ENCODE results near the gene SMTNL2.
"Not testable (repeated sequence)": the region's sequence is repeated elsewhere in the genome, so short reads cannot be mapped to it uniquely, and the experiment has no call there.

The SMTNL2 gene

GRCh38 chr17:4622375-4622774, 38.0 kb downstream of the SMTNL2 start:
- TF ChIP-seq CTCF (IDR thresholded peaks at IDR 0.05; ENCODE audit: low read depth, low read length, missing control alignments): no peak
- H3K4me3 ChIP-seq (replicated peaks; ENCODE audit: low read depth, low read length): no peak overlapping the region
- DNase-seq (ENCODE audit: extremely low read depth, low read depth): no peak

GRCh38 chr17:4623249-4623648, 38.9 kb downstream of the SMTNL2 start:
- no peak for DNase-seq (ENCODE audit: extremely low read depth, low read depth)
- TF ChIP-seq CTCF (IDR thresholded peaks at IDR 0.05; ENCODE audit: low read depth, low read length, missing control alignments): no peak
- H3K4me3 ChIP-seq (replicated peaks; ENCODE audit: low read depth, low read length): no peak overlapping the region

- DNase-seq (ENCODE audit: extremely low read depth, low read depth); H3K4me3 ChIP-seq (replicated peaks; ENCODE audit: low read depth, low read length): not testable (repeated sequence)
Observed at GRCh38 chr17:4624451-4624911, 40.2 kb downstream of the SMTNL2 start.

- DNase-seq (ENCODE audit: extremely low read depth, low read depth): no peak
- TF ChIP-seq CTCF (IDR thresholded peaks at IDR 0.05; ENCODE audit: low read depth, low read length, missing control alignments): no peak
- H3K4me3 ChIP-seq (replicated peaks; ENCODE audit: low read depth, low read length): no peak overlapping the region
Observed at GRCh38 chr17:4625181-4625617, 40.9 kb downstream of the SMTNL2 start.

GRCh38 chr17:4626734-4627256, 42.5 kb downstream of the SMTNL2 start:
- no peak for DNase-seq (ENCODE audit: extremely low read depth, low read depth)
- no peak overlapping the region for H3K4me3 ChIP-seq (replicated peaks; ENCODE audit: low read depth, low read length)
- no peak for TF ChIP-seq CTCF (IDR thresholded peaks at IDR 0.05; ENCODE audit: low read depth, low read length, missing control alignments)

- TF ChIP-seq CTCF (IDR thresholded peaks at IDR 0.05; ENCODE audit: low read depth, low read length, missing control alignments): no peak
- H3K4me3 ChIP-seq (replicated peaks; ENCODE audit: low read depth, low read length): no peak overlapping the region
- no peak for DNase-seq (ENCODE audit: extremely low read depth, low read depth)
Observed at GRCh38 chr17:4631431-4631830, 47.1 kb downstream of the SMTNL2 start.

- TF ChIP-seq CTCF (IDR thresholded peaks at IDR 0.05; ENCODE audit: low read depth, low read length, missing control alignments): no peak
- DNase-seq (ENCODE audit: extremely low read depth, low read depth): no peak
- no peak overlapping the region for H3K4me3 ChIP-seq (replicated peaks; ENCODE audit: low read depth, low read length)
Observed at GRCh38 chr17:4631836-4632580, 47.7 kb downstream of the SMTNL2 start.

Measured in HFF-Myc (cell line).